Subcutaneous adipose tissue (tissue), 4 donors: ENCODE measurements around the gene CNOT6. TPM values are rescaled to one million over a fixed set of nuclear protein-coding genes. Genes with fewer than 3 reads are reported as not detected.

Experiments
- total RNA-seq, 4 donors: library from RNA; depleted of rRNA; stranded (reverse); fragments of >200 nt; gene quantifications; one replicate each; pipeline ENCODE4 v1.1.0, GENCODE V29; 2016
- TF ChIP-seq, protein P1 (sequence below): fragments of 450-650 bp; IDR thresholded peaks from one replicate; pipeline ENCODE4 v1.5.1; 2016; ENCODE audit warnings: low read depth, mild to moderate bottlenecking, control low read depth, antibody characterized with exemption, moderate library complexity

Gene CNOT6
- total RNA-seq, 4 donors from 2014 or later: 9.7 to 19.9 (median 11.0) TPM

DNA sequence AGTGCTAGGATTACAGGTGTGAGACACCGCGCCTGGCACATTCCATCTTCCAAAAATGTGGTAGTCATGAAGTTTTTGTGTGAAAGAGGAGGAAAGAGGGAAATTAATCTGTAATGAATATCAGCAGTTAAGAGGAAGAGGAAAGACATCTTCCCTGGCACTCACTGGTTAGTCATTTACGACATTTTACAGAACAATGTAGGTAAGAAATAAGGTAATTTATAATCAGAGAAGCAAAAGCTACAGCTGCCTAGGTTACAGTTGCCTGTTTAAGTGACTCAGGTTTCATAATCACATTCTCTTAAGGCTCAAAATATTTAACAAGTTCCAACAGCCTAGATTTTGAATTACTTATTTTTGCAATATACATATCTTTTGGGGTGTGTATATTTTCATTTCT, 26.9 kb downstream of the CNOT6 start:
- TF ChIP-seq, protein P1, sequence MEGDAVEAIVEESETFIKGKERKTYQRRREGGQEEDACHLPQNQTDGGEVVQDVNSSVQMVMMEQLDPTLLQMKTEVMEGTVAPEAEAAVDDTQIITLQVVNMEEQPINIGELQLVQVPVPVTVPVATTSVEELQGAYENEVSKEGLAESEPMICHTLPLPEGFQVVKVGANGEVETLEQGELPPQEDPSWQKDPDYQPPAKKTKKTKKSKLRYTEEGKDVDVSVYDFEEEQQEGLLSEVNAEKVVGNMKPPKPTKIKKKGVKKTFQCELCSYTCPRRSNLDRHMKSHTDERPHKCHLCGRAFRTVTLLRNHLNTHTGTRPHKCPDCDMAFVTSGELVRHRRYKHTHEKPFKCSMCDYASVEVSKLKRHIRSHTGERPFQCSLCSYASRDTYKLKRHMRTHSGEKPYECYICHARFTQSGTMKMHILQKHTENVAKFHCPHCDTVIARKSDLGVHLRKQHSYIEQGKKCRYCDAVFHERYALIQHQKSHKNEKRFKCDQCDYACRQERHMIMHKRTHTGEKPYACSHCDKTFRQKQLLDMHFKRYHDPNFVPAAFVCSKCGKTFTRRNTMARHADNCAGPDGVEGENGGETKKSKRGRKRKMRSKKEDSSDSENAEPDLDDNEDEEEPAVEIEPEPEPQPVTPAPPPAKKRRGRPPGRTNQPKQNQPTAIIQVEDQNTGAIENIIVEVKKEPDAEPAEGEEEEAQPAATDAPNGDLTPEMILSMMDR: no peak

GRCh38 chr5:180521591-180521990, 27.4 kb downstream of the CNOT6 start:
- TF ChIP-seq, protein P1: no peak

DNA sequence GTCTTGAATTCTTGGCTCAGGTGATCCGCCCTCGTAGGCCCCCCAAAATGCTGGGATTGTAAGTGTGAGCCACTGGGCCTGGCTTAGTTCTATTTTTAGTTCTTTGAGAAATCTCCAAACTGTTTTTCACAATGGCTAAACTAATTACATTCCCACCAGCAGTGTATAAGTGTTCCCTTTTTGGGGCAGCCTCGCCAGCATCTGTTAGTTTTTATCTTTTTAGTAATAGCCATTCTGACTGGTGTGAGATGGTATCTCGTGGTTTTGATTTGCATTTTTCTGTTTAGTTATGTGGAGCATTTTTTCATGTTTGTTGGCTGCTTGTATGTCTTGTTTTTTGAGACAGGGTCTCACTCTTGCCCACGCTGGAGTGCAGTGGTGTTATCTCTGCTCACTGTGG, 28.2 kb downstream of the CNOT6 start:
- TF ChIP-seq, protein P1: no peak

- TF ChIP-seq, protein P1: no peak
Observed at GRCh38 chr5:180523629-180524466, 29.7 kb downstream of the CNOT6 start.

DNA sequence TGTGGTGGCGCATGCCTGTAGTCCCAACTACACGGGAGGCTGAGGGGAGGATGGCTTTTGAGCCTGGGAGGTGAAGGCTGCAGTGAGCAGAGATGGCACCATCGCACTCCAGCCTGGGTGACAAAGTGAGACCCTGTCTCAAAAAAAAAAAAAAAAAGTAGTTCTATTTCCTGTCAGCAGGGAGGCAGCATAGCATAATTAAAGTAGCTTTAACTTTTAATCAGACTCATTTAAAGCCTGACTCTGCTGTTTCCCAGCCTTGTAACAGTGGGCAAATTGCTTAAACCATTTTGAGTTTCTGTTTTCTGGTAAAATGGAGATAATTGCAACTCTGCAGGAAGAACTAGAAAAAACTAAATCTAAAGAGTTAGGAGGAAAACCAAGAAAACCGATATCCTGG, 31.2 kb downstream of the CNOT6 start:
- TF ChIP-seq, protein P1: no peak

- TF ChIP-seq, protein P1: no peak
Observed at GRCh38 chr5:180526269-180526668, 32.1 kb downstream of the CNOT6 start.

GRCh38 chr5:180527659-180528058, 33.5 kb downstream of the CNOT6 start:
- TF ChIP-seq, protein P1: no peak
